Caco-2 (cell line): ENCODE results near the gene ARHGAP15. TPM values are rescaled to one million over a fixed set of nuclear protein-coding genes. Genes with fewer than 3 reads are reported as not detected.

Experiments used
- BruUV-seq: library from RNA; stranded (reverse); fragments of 400-500 nt; replicated peaks from 2 replicates; lab custom pipeline; 2021; lab: Mats Ljungman, UMichigan
- CTCF ChIA-PET: fragments of 300-600 bp; sonication (Branson Sonifier 250); formaldehyde crosslinking; loops from one replicate; lab custom pipeline; 2022; ENCODE audit warnings: antibody characterized with exemption; lab: Charles Lee
- POLR2A ChIA-PET: fragments of 300-600 bp; sonication (Branson Sonifier 250); formaldehyde crosslinking; loops from one replicate; lab custom pipeline; 2022; ENCODE audit warnings: antibody characterized with exemption; lab: Charles Lee
- DNase-seq, 2 experiments: peaks; one replicate each; pipeline versions ENCODE4 v3.0.0 to v3.0.0-alpha.2; 2020 to 2022
- H3K27me3 ChIP-seq: replicated peaks from 2 replicates; pipeline ENCODE4 v1.6.0; 2011; ENCODE audit warnings: low read length; ENCODE audit not compliant: control insufficient read depth, insufficient read depth
- H3K36me3 ChIP-seq: 2 replicates; pipeline ENCODE4 v1.5.1; 2011; ENCODE audit warnings: low read length; ENCODE audit not compliant: control insufficient read depth, insufficient read depth
- H3K4me1 ChIP-seq: fragments of 250-450 bp; sonication (Bioruptor Pico); 2 replicates; pipeline ENCODE4 v1.5.1; 2020; ENCODE audit warnings: mild to moderate bottlenecking
- H3K4me3 ChIP-seq: 2 replicates; pipeline ENCODE4 v1.5.1; 2011; ENCODE audit warnings: low read depth, mild to moderate bottlenecking, control low read depth, low read length
- H3K9me3 ChIP-seq: fragments of 250-450 bp; sonication (Bioruptor Pico); 2 replicates; pipeline ENCODE4 v1.5.1; 2020; ENCODE audit warnings: mild to moderate bottlenecking, moderate library complexity
- H3K27ac Mint-ChIP-seq: one replicate; pipeline ENCODE4 v1.8.0; 2022; ENCODE audit warnings: mixed read lengths; ENCODE audit not compliant: unreplicated experiment
- H3K27me3 Mint-ChIP-seq: one replicate; pipeline ENCODE4 v1.8.0; 2022; ENCODE audit warnings: mixed read lengths; ENCODE audit not compliant: insufficient read depth, unreplicated experiment
- H3K36me3 Mint-ChIP-seq: one replicate; pipeline ENCODE4 v1.8.0; 2022; ENCODE audit warnings: mild to moderate bottlenecking, mixed read lengths; ENCODE audit not compliant: insufficient read depth, unreplicated experiment
- H3K4me1 Mint-ChIP-seq: one replicate; pipeline ENCODE4 v1.8.0; 2022; ENCODE audit warnings: low read depth, mixed read lengths; ENCODE audit not compliant: unreplicated experiment
- H3K4me3 Mint-ChIP-seq: one replicate; pipeline ENCODE4 v1.8.0; 2022; ENCODE audit warnings: mild to moderate bottlenecking, moderate library complexity, mixed read lengths; ENCODE audit not compliant: unreplicated experiment
- H3K9me3 Mint-ChIP-seq: one replicate; pipeline ENCODE4 v1.8.0; 2022; ENCODE audit warnings: mixed read lengths; ENCODE audit not compliant: unreplicated experiment
- CTCF ChIP-seq, 2 experiments: fragments of 200-600 bp in 1 of 2; IDR thresholded peaks; 1 replicate in 1 of 2; 2 replicates in 1 of 2; pipeline versions ENCODE4 v1.5.1 to v1.8.0; 2011 to 2022; ENCODE audit warnings: antibody characterized with exemption in 1 of 2, control low read depth in 1 of 2, inconsistent platforms in 1 of 2, low read depth in 1 of 2, low read length in 1 of 2, mild to moderate bottlenecking in 1 of 2, moderate library complexity in 1 of 2; ENCODE audit not compliant: insufficient read depth in 1 of 2, severe bottlenecking in 1 of 2, unreplicated experiment in 1 of 2
- intact Hi-C: fragments of 100-400 bp; cut with micrococcal nuclease; formaldehyde crosslinking; loops from one replicate; pipeline ENCODE4 v1.10.0; 2022; ENCODE audit not compliant: unreplicated experiment
- total RNA-seq: library from RNA; stranded (reverse); gene quantifications from 2 replicates; pipeline ENCODE4 v1.2.3, GENCODE V29; 2022

ARHGAP15 gene
- total RNA-seq, 1 experiment from 2014 or later: not detected

GRCh38 chr2:143514413-143514812 is 385.2 kb downstream of the ARHGAP15 start:
- BruUV-seq: no TSS peak
- H3K27me3 Mint-ChIP-seq: peaks cover 6% of the 10 kb centered on the region
- no peak overlapping the region for H3K27ac Mint-ChIP-seq
- H3K4me3 Mint-ChIP-seq: no peak overlapping the region
- DNase-seq: no peak
- Histone ChIP-seq H3K27me3 (no peaks in the 10 kb centered on the region), H3K36me3 (no peaks in the 10 kb centered on the region), H3K9me3 (no peaks in the 10 kb centered on the region), H3K4me3 (no peak overlapping the region), H3K4me1 (no peaks in the 10 kb centered on the region)
- CTCF ChIA-PET: no interaction called here
- intact Hi-C loops: no loop called here
- TF ChIP-seq CTCF (IDR thresholded peaks at IDR 0.05; ENCODE audit: insufficient read depth in 1 of 2, low read depth in 1 of 2, low read length in 1 of 2, severe bottlenecking in 1 of 2, unreplicated experiment in 1 of 2): no peak
- H3K36me3 Mint-ChIP-seq: no peaks in the 10 kb centered on the region
- no peaks in the 10 kb centered on the region for H3K9me3 Mint-ChIP-seq
- POLR2A ChIA-PET: no interaction called here
- H3K4me1 Mint-ChIP-seq: no peaks in the 10 kb centered on the region

GRCh38 chr2:143515318-143515717 is 386.1 kb downstream of the ARHGAP15 start:
- H3K36me3 ChIP-seq: no peaks in the 10 kb centered on the region

GRCh38 chr2:143519521-143519920 is 390.3 kb downstream of the ARHGAP15 start:
- H3K4me3 ChIP-seq: no peak overlapping the region
- no peak overlapping the region for H3K27ac Mint-ChIP-seq
- H3K9me3 Mint-ChIP-seq: no peaks in the 10 kb centered on the region
- H3K4me3 Mint-ChIP-seq: no peak overlapping the region
- peaks cover 3% of the 10 kb centered on the region for H3K27me3 Mint-ChIP-seq
- 0 out of 2 replicates have a peak, but pooled peaks cover 3% of the 10 kb centered on the region for H3K4me1 ChIP-seq
- no peak for DNase-seq
- no peaks in the 10 kb centered on the region for H3K36me3 ChIP-seq
- H3K27me3 ChIP-seq: no peaks in the 10 kb centered on the region
- TF ChIP-seq CTCF (IDR thresholded peaks at IDR 0.05; ENCODE audit: insufficient read depth in 1 of 2, low read depth in 1 of 2, low read length in 1 of 2, severe bottlenecking in 1 of 2, unreplicated experiment in 1 of 2): no peak
- no peaks in the 10 kb centered on the region for H3K4me1 Mint-ChIP-seq
- intact Hi-C loops: no loop called here
- H3K9me3 ChIP-seq: no peaks in the 10 kb centered on the region
- H3K36me3 Mint-ChIP-seq: no peaks in the 10 kb centered on the region
- POLR2A ChIA-PET: no interaction called here
- CTCF ChIA-PET: no interaction called here
- no TSS peak for BruUV-seq

More at GRCh38 chr2:143515318-143515717, 386.1 kb downstream of the ARHGAP15 start:
- ChIA-PET POLR2A (no interaction called here), CTCF (no interaction called here)
- no peaks in the 10 kb centered on the region for H3K9me3 Mint-ChIP-seq
- no peak for DNase-seq
- Histone ChIP-seq H3K4me3 (no peak overlapping the region), H3K27me3 (no peaks in the 10 kb centered on the region), H3K4me1 (no peaks in the 10 kb centered on the region), H3K9me3 (no peaks in the 10 kb centered on the region)
- no peak overlapping the region for H3K27ac Mint-ChIP-seq
- peaks cover 6% of the 10 kb centered on the region for H3K27me3 Mint-ChIP-seq
- H3K4me3 Mint-ChIP-seq: no peak overlapping the region
- no peaks in the 10 kb centered on the region for H3K36me3 Mint-ChIP-seq
- BruUV-seq: no TSS peak
- no peak for TF ChIP-seq CTCF (IDR thresholded peaks at IDR 0.05; ENCODE audit: insufficient read depth in 1 of 2, low read depth in 1 of 2, low read length in 1 of 2, severe bottlenecking in 1 of 2, unreplicated experiment in 1 of 2)
- H3K4me1 Mint-ChIP-seq: no peaks in the 10 kb centered on the region
- intact Hi-C loops: no loop called here
